PFSK-1 (cell line): ENCODE data around the gene TIMM21.

Experiments
- FOXP2 ChIP-seq: optimal IDR thresholded peaks from 2 replicates; pipeline ENCODE3; 2011; ENCODE audit warnings: borderline replicate concordance, control low read depth, inconsistent platforms; ENCODE audit not compliant: insufficient read depth; ENCODE audit errors: extremely low read length, extremely low read depth
- POLR2AphosphoS5 ChIP-seq: IDR thresholded peaks from 2 replicates; pipeline ENCODE4 v1.6.1; 2012; ENCODE audit warnings: low read depth, mild to moderate bottlenecking, control low read depth, low read length, moderate library complexity
- REST ChIP-seq, 2 experiments: IDR thresholded peaks; 2 replicates each; pipeline versions ENCODE4 v1.6.1 to v1.8.0; 2011 to 2012; ENCODE audit warnings: low read depth in 2 of 2, low read length in 2 of 2, control low read depth in 1 of 2, inconsistent platforms in 1 of 2, mild to moderate bottlenecking in 1 of 2, moderate library complexity in 1 of 2; ENCODE audit not compliant: insufficient read depth in 1 of 2
- SIN3A ChIP-seq: IDR thresholded peaks from 2 replicates; pipeline ENCODE4 v1.6.1; 2012; ENCODE audit warnings: mild to moderate bottlenecking, low read length, moderate library complexity, borderline replicate concordance; ENCODE audit not compliant: insufficient read depth
- TAF1 ChIP-seq: IDR thresholded peaks from 2 replicates; pipeline ENCODE4 v1.6.1; 2012; ENCODE audit warnings: low read length, control low read depth, borderline replicate concordance; ENCODE audit not compliant: insufficient read depth

- TF ChIP-seq TAF1 (no peak), REST (IDR thresholded peaks at IDR 0.05; ENCODE audit: insufficient read depth in 1 of 2, low read depth in 2 of 2, low read length in 2 of 2) (no peak), SIN3A (no peak), FOXP2 (no peak), POLR2AphosphoS5 (no peak)
Observed at GRCh38 chr18:74190086-74190485, 41.8 kb downstream of the TIMM21 start.
